Epithelial cell of alveolus of lung (primary cell): ENCODE data around the gene PDE1C. TPM values are rescaled to one million over a fixed set of nuclear protein-coding genes. Genes with fewer than 3 reads are reported as not detected.

Experiments
- total RNA-seq: library from RNA; depleted of rRNA; stranded (reverse); fragments of >200 nt; gene quantifications from 2 replicates; pipeline ENCODE4 v1.2.1, GENCODE V29; 2015

Gene PDE1C
- 0.24 and 0.26 TPM in 2 replicates for total RNA-seq

GRCh38 chr7:32070406-32071360 is at the start of gene PDE1C:
PDE1C (minus strand) TSS chr7:32070407.

